ENCODE data around the gene DIPK1B.

Gene DIPK1B

GRCh38 chr9:136673975-136674785, 38.2 kb upstream of the DIPK1B start:
- no peak for DNase-seq (ENCODE audit: low read depth, low spot score)
- no peak overlapping the region for H3K4me3 ChIP-seq (ENCODE audit: low read depth, low read length)
- no peak for TF ChIP-seq CTCF (IDR thresholded peaks at IDR 0.05; ENCODE audit: low read depth, low read length)
- in situ Hi-C loops (cut with HindIII; ENCODE audit: low sequenced_read_pairs): no loop called here

GRCh38 chr9:136674786-136675349, 37.5 kb upstream of the DIPK1B start:
- H3K4me3 ChIP-seq (ENCODE audit: low read depth, low read length): no peak overlapping the region
- TF ChIP-seq CTCF (IDR thresholded peaks at IDR 0.05; ENCODE audit: low read depth, low read length): no peak
- in situ Hi-C loops (cut with HindIII; ENCODE audit: low sequenced_read_pairs): no loop called here
- no peak for DNase-seq (ENCODE audit: low read depth, low spot score)

- in situ Hi-C loops (cut with HindIII; ENCODE audit: low sequenced_read_pairs): no loop called here
- no peak for DNase-seq (ENCODE audit: low read depth, low spot score)
- H3K4me3 ChIP-seq (ENCODE audit: low read depth, low read length): no peak overlapping the region
- TF ChIP-seq CTCF (IDR thresholded peaks at IDR 0.05; ENCODE audit: low read depth, low read length): no peak
These were observed 36.7 kb upstream of the DIPK1B start for GRCh38 chr9:136675477-136676296.

- no peak for TF ChIP-seq CTCF (IDR thresholded peaks at IDR 0.05; ENCODE audit: low read depth, low read length)
- H3K4me3 ChIP-seq (ENCODE audit: low read depth, low read length): no peak overlapping the region
- no peak for DNase-seq (ENCODE audit: low read depth, low spot score)
- in situ Hi-C loops (cut with HindIII; ENCODE audit: low sequenced_read_pairs): no loop called here
These were observed 36.0 kb upstream of the DIPK1B start for GRCh38 chr9:136676297-136676794.

- DNase-seq (ENCODE audit: low read depth, low spot score): no peak
- in situ Hi-C loops (cut with HindIII; ENCODE audit: low sequenced_read_pairs): no loop called here
- TF ChIP-seq CTCF (IDR thresholded peaks at IDR 0.05; ENCODE audit: low read depth, low read length): no peak
- no peak overlapping the region for H3K4me3 ChIP-seq (ENCODE audit: low read depth, low read length)
These were observed 35.3 kb upstream of the DIPK1B start for GRCh38 chr9:136676920-136677686.

- DNase-seq (ENCODE audit: low read depth, low spot score): no peak
- in situ Hi-C loops (cut with HindIII; ENCODE audit: low sequenced_read_pairs): no loop called here
- no peak overlapping the region for H3K4me3 ChIP-seq (ENCODE audit: low read depth, low read length)
- TF ChIP-seq CTCF (IDR thresholded peaks at IDR 0.05; ENCODE audit: low read depth, low read length): no peak
These were observed 34.3 kb upstream of the DIPK1B start for GRCh38 chr9:136678034-136678433.

Measured in astrocyte of the spinal cord (primary cell).